Fibroblast of lung (primary cell): Measurements from ENCODE around the gene PZP.

Source experiments
- EZH2 ChIP-seq: IDR thresholded peaks from 2 replicates; pipeline ENCODE4 v1.5.1; 2012; ENCODE audit warnings: low read length, control low read depth, mild to moderate bottlenecking; ENCODE audit errors: missing control alignments
- TF ChIP-seq, protein P1 (sequence below), 2 donors: IDR thresholded peaks in 1 of 2; conservative IDR thresholded peaks in 1 of 2; 1 replicate in 1 of 2; 2 replicates in 1 of 2; pipeline ENCODE4 v1.5.1; 2011 to 2012; ENCODE audit warnings: low read length in 2 of 2, control low read depth in 1 of 2, inconsistent platforms in 1 of 2, low read depth in 1 of 2, mild to moderate bottlenecking in 1 of 2

GRCh38 chr12:9123781-9124382 lies 84.3 kb downstream of the PZP start:
- TF ChIP-seq, protein P1, sequence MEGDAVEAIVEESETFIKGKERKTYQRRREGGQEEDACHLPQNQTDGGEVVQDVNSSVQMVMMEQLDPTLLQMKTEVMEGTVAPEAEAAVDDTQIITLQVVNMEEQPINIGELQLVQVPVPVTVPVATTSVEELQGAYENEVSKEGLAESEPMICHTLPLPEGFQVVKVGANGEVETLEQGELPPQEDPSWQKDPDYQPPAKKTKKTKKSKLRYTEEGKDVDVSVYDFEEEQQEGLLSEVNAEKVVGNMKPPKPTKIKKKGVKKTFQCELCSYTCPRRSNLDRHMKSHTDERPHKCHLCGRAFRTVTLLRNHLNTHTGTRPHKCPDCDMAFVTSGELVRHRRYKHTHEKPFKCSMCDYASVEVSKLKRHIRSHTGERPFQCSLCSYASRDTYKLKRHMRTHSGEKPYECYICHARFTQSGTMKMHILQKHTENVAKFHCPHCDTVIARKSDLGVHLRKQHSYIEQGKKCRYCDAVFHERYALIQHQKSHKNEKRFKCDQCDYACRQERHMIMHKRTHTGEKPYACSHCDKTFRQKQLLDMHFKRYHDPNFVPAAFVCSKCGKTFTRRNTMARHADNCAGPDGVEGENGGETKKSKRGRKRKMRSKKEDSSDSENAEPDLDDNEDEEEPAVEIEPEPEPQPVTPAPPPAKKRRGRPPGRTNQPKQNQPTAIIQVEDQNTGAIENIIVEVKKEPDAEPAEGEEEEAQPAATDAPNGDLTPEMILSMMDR (conservative IDR thresholded peaks at IDR 0.05 in 1 of 2, IDR thresholded peaks at IDR 0.05 in 1 of 2; ENCODE audit: low read depth in 1 of 2, low read length in 2 of 2), result no peak
- TF ChIP-seq EZH2, result no peak
